ENCODE data around the gene ACOT4. TPM values are rescaled to one million over a fixed set of nuclear protein-coding genes. Genes with fewer than 3 reads are reported as not detected.

The ACOT4 gene
- total and polyA plus RNA-seq, 10 donors: 0.52 to 2.8 (median 1.3) TPM

DNA sequence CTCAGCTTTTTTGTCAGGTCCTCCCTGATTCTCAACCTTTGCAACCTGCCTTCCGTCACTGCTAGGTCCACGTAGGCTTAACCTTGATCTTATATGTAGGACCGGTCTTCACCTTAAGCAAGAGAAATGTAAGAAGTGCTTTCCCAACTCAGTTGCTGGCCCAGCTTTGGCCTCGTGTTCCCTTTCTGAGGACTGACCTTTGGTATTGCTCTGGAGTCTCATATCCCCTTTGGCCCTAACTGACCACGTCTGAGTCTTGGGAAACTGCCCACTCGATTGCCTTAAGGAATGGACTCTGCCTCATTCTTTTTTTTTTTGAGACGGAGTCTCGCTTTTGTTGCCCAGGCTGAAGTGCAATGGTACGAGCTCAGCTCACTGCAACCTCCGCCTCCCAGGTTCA is 28.6 kb downstream of the ACOT4 start:
- TF ChIP-seq, protein P1, sequence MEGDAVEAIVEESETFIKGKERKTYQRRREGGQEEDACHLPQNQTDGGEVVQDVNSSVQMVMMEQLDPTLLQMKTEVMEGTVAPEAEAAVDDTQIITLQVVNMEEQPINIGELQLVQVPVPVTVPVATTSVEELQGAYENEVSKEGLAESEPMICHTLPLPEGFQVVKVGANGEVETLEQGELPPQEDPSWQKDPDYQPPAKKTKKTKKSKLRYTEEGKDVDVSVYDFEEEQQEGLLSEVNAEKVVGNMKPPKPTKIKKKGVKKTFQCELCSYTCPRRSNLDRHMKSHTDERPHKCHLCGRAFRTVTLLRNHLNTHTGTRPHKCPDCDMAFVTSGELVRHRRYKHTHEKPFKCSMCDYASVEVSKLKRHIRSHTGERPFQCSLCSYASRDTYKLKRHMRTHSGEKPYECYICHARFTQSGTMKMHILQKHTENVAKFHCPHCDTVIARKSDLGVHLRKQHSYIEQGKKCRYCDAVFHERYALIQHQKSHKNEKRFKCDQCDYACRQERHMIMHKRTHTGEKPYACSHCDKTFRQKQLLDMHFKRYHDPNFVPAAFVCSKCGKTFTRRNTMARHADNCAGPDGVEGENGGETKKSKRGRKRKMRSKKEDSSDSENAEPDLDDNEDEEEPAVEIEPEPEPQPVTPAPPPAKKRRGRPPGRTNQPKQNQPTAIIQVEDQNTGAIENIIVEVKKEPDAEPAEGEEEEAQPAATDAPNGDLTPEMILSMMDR (IDR thresholded peaks at IDR 0.05 in 8 of 11, conservative IDR thresholded peaks at IDR 0.05 in 3 of 11): no peak
- TF ChIP-seq POLR2AphosphoS5 (IDR thresholded peaks at IDR 0.05): no peak
- no peak for TF ChIP-seq POLR2A (IDR thresholded peaks at IDR 0.05)
- intact Hi-C loops (cut with DNase I; ENCODE audit: low total_unique reads): no loop called here
- H3K4me3 ChIP-seq: no peak overlapping the region
- H3K9me3 ChIP-seq: no peaks in the 10 kb centered on the region
- no peaks in the 10 kb centered on the region for H3K4me1 ChIP-seq
- H3K27me3 ChIP-seq (replicated peaks in 1 of 7): no peaks in the 10 kb centered on the region
- DNase-seq: no peak
- H3K36me3 ChIP-seq: no peaks in the 10 kb centered on the region
- 83 to 91% (median 88%) methylated on average over 7 to 10 of the region's 10 CpGs for WGBS, 5 donors
- H3K27ac ChIP-seq: no peak overlapping the region

DNA sequence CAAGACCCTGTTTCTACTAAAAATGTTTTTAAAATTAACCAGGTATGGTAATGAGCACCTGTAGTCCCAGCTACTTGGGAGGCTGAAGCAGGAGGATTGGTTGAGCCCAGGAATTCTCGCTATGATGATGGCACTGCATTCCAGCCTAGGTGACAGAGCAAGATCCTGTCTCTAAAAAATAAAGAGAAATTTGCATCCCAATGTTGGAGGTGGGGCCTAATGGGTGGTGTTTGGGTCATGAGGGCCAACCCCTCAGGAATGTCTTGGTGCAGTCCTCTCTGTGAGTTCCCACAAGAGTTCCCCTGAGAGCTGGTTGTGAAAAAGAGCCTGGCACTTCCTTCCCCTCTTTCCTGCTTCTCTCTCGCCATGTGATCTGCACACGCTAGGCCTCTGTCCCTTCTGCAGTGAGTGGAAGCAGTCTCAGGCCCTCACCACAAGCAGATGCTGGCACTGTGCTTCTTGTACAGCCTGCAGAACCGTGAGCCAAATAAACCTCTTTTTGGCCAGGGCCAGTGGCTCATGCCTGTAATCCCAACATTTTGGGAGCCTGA is 31.9 kb downstream of the ACOT4 start:
- DNase-seq: no peak
- Histone ChIP-seq H3K27me3 (replicated peaks in 1 of 7) (no peaks in the 10 kb centered on the region), H3K4me3 (no peak overlapping the region), H3K36me3 (no peaks in the 10 kb centered on the region), H3K9me3 (no peaks in the 10 kb centered on the region), H3K27ac (no peak overlapping the region), H3K4me1 (no peaks in the 10 kb centered on the region)
- WGBS, 5 donors: 69 to 83% (median 77%) methylated on average over 4 of the region's 4 CpGs
- intact Hi-C loops (cut with DNase I; ENCODE audit: low total_unique reads): no loop called here
- TF ChIP-seq, protein P1 (IDR thresholded peaks at IDR 0.05 in 8 of 11, conservative IDR thresholded peaks at IDR 0.05 in 3 of 11): no peak
- TF ChIP-seq POLR2AphosphoS5 (IDR thresholded peaks at IDR 0.05): no peak
- TF ChIP-seq POLR2A (IDR thresholded peaks at IDR 0.05): no peak

- DNase-seq: no peak
- WGBS, 5 donors: 35 to 67% (median 65%) methylated on average over 1 of the region's 1 CpG
- Histone ChIP-seq H3K9me3 (no peaks in the 10 kb centered on the region), H3K4me1 (no peaks in the 10 kb centered on the region), H3K4me3 (no peak overlapping the region), H3K27ac (no peak overlapping the region), H3K27me3 (replicated peaks in 1 of 7) (no peaks in the 10 kb centered on the region), H3K36me3 (no peaks in the 10 kb centered on the region)
- no peak for TF ChIP-seq POLR2AphosphoS5 (IDR thresholded peaks at IDR 0.05)
- TF ChIP-seq, protein P1 (IDR thresholded peaks at IDR 0.05 in 8 of 11, conservative IDR thresholded peaks at IDR 0.05 in 3 of 11): no peak
- no peak for TF ChIP-seq POLR2A (IDR thresholded peaks at IDR 0.05)
- intact Hi-C loops (cut with DNase I; ENCODE audit: low total_unique reads): no loop called here
These were observed 34.0 kb downstream of the ACOT4 start for GRCh38 chr14:73625706-73626105.

- H3K4me3 ChIP-seq: no peak overlapping the region
- no peaks in the 10 kb centered on the region for H3K9me3 ChIP-seq
- intact Hi-C loops (cut with DNase I; ENCODE audit: low total_unique reads): no loop called here
- TF ChIP-seq POLR2A (IDR thresholded peaks at IDR 0.05) (no peak), POLR2AphosphoS5 (IDR thresholded peaks at IDR 0.05) (no peak)
- TF ChIP-seq, protein P1 (IDR thresholded peaks at IDR 0.05 in 8 of 11, conservative IDR thresholded peaks at IDR 0.05 in 3 of 11): no peak
- DNase-seq: no peak
- H3K36me3 ChIP-seq: no peaks in the 10 kb centered on the region
- 51 to 79% (median 68%) methylated on average over 2 of the region's 2 CpGs for WGBS, 5 donors
- H3K27me3 ChIP-seq (replicated peaks in 1 of 7): no peaks in the 10 kb centered on the region
- H3K27ac ChIP-seq: no peak overlapping the region
- H3K4me1 ChIP-seq: no peaks in the 10 kb centered on the region
These were observed 35.5 kb downstream of the ACOT4 start for GRCh38 chr14:73627151-73627558.
